Endothelial cell of umbilical vein (primary cell): ENCODE results near the gene DVL1. TPM values are rescaled to one million over a fixed set of nuclear protein-coding genes. Genes with fewer than 3 reads are reported as not detected.

Source experiments
- BruUV-seq: library from RNA; stranded (reverse); fragments of 400-500 nt; replicated peaks from 2 replicates; lab custom pipeline; 2021; lab: Mats Ljungman, UMichigan
- CTCF ChIA-PET: fragments of 300-600, 350-600 bp; sonication (Branson Sonifier 250); formaldehyde crosslinking; loops from one replicate; lab custom pipeline; 2021; ENCODE audit warnings: antibody characterized with exemption, inconsistent platforms; lab: Charles Lee
- POLR2A ChIA-PET: fragments of 300-600, 350-600 bp; sonication (Branson Sonifier 250); formaldehyde crosslinking; loops from one replicate; lab custom pipeline; 2021; ENCODE audit warnings: antibody characterized with exemption, inconsistent platforms; lab: Charles Lee
- DNase-seq: peaks from one replicate; pipeline ENCODE4 v3.0.0-alpha.2; 2011; ENCODE audit warnings: low read depth, low spot score
- FAIRE-seq: peaks from 2 replicates; lab custom pipeline; 2011; peaks lifted over from hg19 to GRCh38; lab: Jason Lieb, UNC
- H2AFZ ChIP-seq: 2 replicates; pipeline ENCODE4 v1.6.0; 2012; ENCODE audit warnings: low read depth, low read length, control low read depth, inconsistent platforms
- H3K27ac ChIP-seq: 2 replicates; pipeline ENCODE4 v1.5.1; 2011; ENCODE audit warnings: low read depth, mild to moderate bottlenecking, control low read depth, low read length, moderate library complexity; ENCODE audit not compliant: insufficient read depth
- H3K27me3 ChIP-seq, 2 experiments: 2 replicates each; pipeline versions ENCODE4 v1.6.0 to v1.6.1; 2011; ENCODE audit warnings: low read length in 2 of 2, mixed read lengths in 1 of 2; ENCODE audit not compliant: control insufficient read depth in 2 of 2, insufficient read depth in 2 of 2
- H3K36me3 ChIP-seq, 2 experiments: 2 replicates in 1 of 2; 3 replicates in 1 of 2; pipeline ENCODE4 v1.5.1; 2011; ENCODE audit warnings: low read length in 2 of 2, mild to moderate bottlenecking in 1 of 2, moderate library complexity in 1 of 2; ENCODE audit not compliant: control insufficient read depth in 2 of 2, insufficient read depth in 2 of 2; ENCODE audit errors: extremely low read depth in 1 of 2
- H3K4me1 ChIP-seq: 3 replicates; pipeline ENCODE4 v1.5.1; 2011; ENCODE audit warnings: mild to moderate bottlenecking, low read length; ENCODE audit not compliant: control insufficient read depth, insufficient read depth; ENCODE audit errors: extremely low read depth
- H3K4me2 ChIP-seq: 2 replicates; pipeline ENCODE4 v1.6.1; 2011; ENCODE audit warnings: low read length, control low read depth, mixed read lengths; ENCODE audit not compliant: insufficient read depth
- H3K4me3 ChIP-seq, 3 experiments: fragments of 200-600 bp in 1 of 3; sonication (generic), shearing (Covaris generic) in 1 of 3; replicated peaks in 1 of 3; 2 replicates each; pipeline ENCODE4 v1.5.1; 2011 to 2016; ENCODE audit warnings: control low read depth in 3 of 3, low read length in 3 of 3, mild to moderate bottlenecking in 2 of 3, inconsistent platforms in 1 of 3, low read depth in 1 of 3, moderate library complexity in 1 of 3; ENCODE audit not compliant: insufficient read depth in 1 of 3
- H3K79me2 ChIP-seq: 2 replicates; pipeline ENCODE4 v1.6.0; 2012; ENCODE audit warnings: low read length, inconsistent platforms; ENCODE audit not compliant: control insufficient read depth, insufficient read depth
- H3K9ac ChIP-seq: replicated peaks from 2 replicates; pipeline ENCODE3; 2011; ENCODE audit warnings: low read length, control low read depth; ENCODE audit not compliant: insufficient read depth; ENCODE audit errors: extremely low read depth
- H3K9me1 ChIP-seq: replicated peaks from 3 replicates; pipeline ENCODE4 v1.6.0; 2011; ENCODE audit warnings: mild to moderate bottlenecking, low read length; ENCODE audit not compliant: control insufficient read depth, insufficient read depth; ENCODE audit errors: extremely low read depth
- H3K9me3 ChIP-seq: replicated peaks from 2 replicates; pipeline ENCODE4 v1.5.1; 2012; ENCODE audit warnings: low read length, inconsistent platforms; ENCODE audit not compliant: control insufficient read depth, insufficient read depth
- H4K20me1 ChIP-seq: replicated peaks from 2 replicates; pipeline ENCODE3; 2011; ENCODE audit warnings: mild to moderate bottlenecking, low read length; ENCODE audit not compliant: control insufficient read depth, insufficient read depth; ENCODE audit errors: extremely low read depth
- EZH2 ChIP-seq: IDR thresholded peaks from 2 replicates; pipeline ENCODE4 v1.6.1; 2012; ENCODE audit warnings: borderline replicate concordance, low read depth, mild to moderate bottlenecking, moderate library complexity, low read length, inconsistent platforms; ENCODE audit not compliant: severe bottlenecking
- FOS ChIP-seq: IDR thresholded peaks from 2 replicates; pipeline ENCODE4 v1.6.1; 2011; ENCODE audit warnings: mild to moderate bottlenecking, low read length, moderate library complexity, borderline replicate concordance; ENCODE audit not compliant: insufficient read depth
- GATA2 ChIP-seq: IDR thresholded peaks from 2 replicates; pipeline ENCODE4 v1.7.0; 2011; ENCODE audit warnings: low read depth, mild to moderate bottlenecking, moderate library complexity, mixed read lengths, low read length; ENCODE audit not compliant: insufficient read length, insufficient read depth
- MAX ChIP-seq: IDR thresholded peaks from 2 replicates; pipeline ENCODE4 v1.6.1; 2011; ENCODE audit not compliant: insufficient read depth, insufficient read length
- POLR2A ChIP-seq: IDR thresholded peaks from 2 replicates; pipeline ENCODE4 v1.6.1; 2012; ENCODE audit warnings: low read depth, mild to moderate bottlenecking, control low read depth, low read length
- dilution Hi-C: fragments of 300-500 bp; cut with MboI; formaldehyde crosslinking; loops from one replicate; pipeline ENCODE4 v1.15.0; 2019; ENCODE audit warnings: low sequenced_read_pairs; ENCODE audit not compliant: extremely low pct_ligation_motif_present
- intact Hi-C: fragments of 100-400 bp; cut with micrococcal nuclease; formaldehyde crosslinking; loops from one replicate; pipeline ENCODE4 v1.10.0; 2022
- polyA plus RNA-seq, 4 experiments: library from polyadenylated mRNA; depleted of rRNA in 3 of 4; stranded (reverse) in 3 of 4; unstranded in 1 of 4; fragments of >200 nt; gene quantifications; 2 replicates each; pipeline versions ENCODE4 v1.2.1 to v1.2.3, GENCODE V29; 2011 to 2012; ENCODE audit warnings: missing spikeins in 1 of 4
- total RNA-seq: library from RNA; stranded (reverse); gene quantifications from 2 replicates; pipeline ENCODE4 v1.2.3, GENCODE V29; 2021

DVL1 gene
- total and polyA plus RNA-seq, 2 donors (not counting 3 experiments of a cell fraction or from before 2014, with no cell fraction given), result 26.8 to 36.5 TPM

GRCh38 chr1:1321477-1321876 is 27.7 kb downstream of the DVL1 start:
- intact Hi-C loops, result no loop called here
- Histone ChIP-seq H3K4me2 (no peak overlapping the region), H3K27ac (no peak overlapping the region), H3K27me3 (no peaks in the 10 kb centered on the region), H2AFZ (no peak overlapping the region), H3K9me3 (no peaks in the 10 kb centered on the region), H3K79me2 (peaks cover 54% of the 10 kb centered on the region), H3K36me3 (peaks cover 0 to 7% of the 10 kb centered on the region in 2 experiments), H3K4me3 (no peak overlapping the region), H4K20me1 (peaks cover 5% of the 10 kb centered on the region), H3K9me1 (no peaks in the 10 kb centered on the region), H3K9ac (no peak overlapping the region), H3K4me1 (peaks cover 13% of the 10 kb centered on the region)
- ChIA-PET CTCF (interaction anchor here (0.6 kb wide), 1 partner anchor 130 kb away, joined by 3 read pairs; no protein-coding TSS in a partner anchor), POLR2A (no interaction called here)
- FAIRE-seq (no peak), DNase-seq (no peak)
- TF ChIP-seq EZH2, result no peak
- BruUV-seq, result no TSS peak
- dilution Hi-C loops, result no loop called here

GRCh38 chr1:1320666-1321448 is 28.4 kb downstream of the DVL1 start:
- FAIRE-seq (no peak), DNase-seq (no peak)
- H3K9me3 ChIP-seq, result no peaks in the 10 kb centered on the region
- H3K27me3 ChIP-seq, result no peaks in the 10 kb centered on the region
- H3K4me3 ChIP-seq, result no peak overlapping the region
- H3K36me3 ChIP-seq, result peaks cover 0 to 7% of the 10 kb centered on the region in 2 experiments
- H3K79me2 ChIP-seq, result peaks cover 52% of the 10 kb centered on the region
- intact Hi-C loops (no loop called here), dilution Hi-C loops (no loop called here)
- TF ChIP-seq FOS (no peak), POLR2A (no peak), MAX (no peak), GATA2 (no peak)
- no peak overlapping the region for H2AFZ ChIP-seq
- CTCF ChIA-PET, result no interaction called here
- H4K20me1 ChIP-seq, result peaks cover 5% of the 10 kb centered on the region
- H3K9me1 ChIP-seq, result no peaks in the 10 kb centered on the region
- no peak overlapping the region for H3K9ac ChIP-seq
- H3K4me1 ChIP-seq, result peaks cover 12% of the 10 kb centered on the region
- H3K4me2 ChIP-seq, result no peak overlapping the region
- POLR2A ChIA-PET, result no interaction called here
- H3K27ac ChIP-seq, result no peak overlapping the region
- no TSS peak for BruUV-seq
